Epithelial cell of esophagus (primary cell): ENCODE measurements around the gene CFAP20.

ENCODE experiments used
- DNase-seq: peaks from one replicate; pipeline ENCODE4 v3.0.0; 2010; ENCODE audit warnings: low read depth
- H3K4me3 ChIP-seq: 2 replicates; pipeline ENCODE4 v1.5.1; 2011; ENCODE audit warnings: mild to moderate bottlenecking, low read length, control low read depth
- TF ChIP-seq, protein P1 (sequence below): IDR thresholded peaks from 2 replicates; pipeline ENCODE4 v1.5.1; 2011; ENCODE audit warnings: low read depth, mild to moderate bottlenecking, low read length, control low read depth, inconsistent platforms; ENCODE audit not compliant: insufficient read depth; ENCODE audit errors: missing control alignments

CFAP20 gene

DNA sequence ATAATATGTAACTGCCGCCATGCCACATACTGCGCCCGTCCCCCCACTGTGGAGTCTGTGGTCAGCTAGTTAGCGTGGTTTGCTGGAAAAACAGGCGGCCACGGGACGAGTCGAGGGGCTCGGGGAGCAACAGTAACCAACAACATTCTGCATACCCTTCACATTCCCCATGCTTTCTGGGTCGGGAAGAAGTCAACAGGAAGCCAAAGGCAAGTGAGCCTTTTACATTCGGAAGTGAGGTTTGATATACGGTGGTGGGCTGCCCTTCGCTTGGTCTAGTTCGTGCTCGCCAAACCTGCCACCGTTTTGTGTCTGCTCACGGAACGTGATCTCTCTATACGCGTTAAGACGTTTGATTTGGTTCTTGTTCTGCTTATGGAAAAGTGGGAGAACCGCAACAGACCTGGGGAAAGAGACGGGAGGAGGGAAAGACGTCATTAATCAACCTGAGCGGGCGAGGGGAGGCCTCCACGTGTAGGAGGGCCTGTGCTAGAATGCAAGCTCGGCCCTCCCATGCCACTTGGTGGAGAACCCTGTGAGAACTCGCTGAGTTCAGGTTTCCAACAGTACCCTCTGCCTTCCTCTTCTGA, 28.9 kb upstream of the CFAP20 start:
- TF ChIP-seq, protein P1, sequence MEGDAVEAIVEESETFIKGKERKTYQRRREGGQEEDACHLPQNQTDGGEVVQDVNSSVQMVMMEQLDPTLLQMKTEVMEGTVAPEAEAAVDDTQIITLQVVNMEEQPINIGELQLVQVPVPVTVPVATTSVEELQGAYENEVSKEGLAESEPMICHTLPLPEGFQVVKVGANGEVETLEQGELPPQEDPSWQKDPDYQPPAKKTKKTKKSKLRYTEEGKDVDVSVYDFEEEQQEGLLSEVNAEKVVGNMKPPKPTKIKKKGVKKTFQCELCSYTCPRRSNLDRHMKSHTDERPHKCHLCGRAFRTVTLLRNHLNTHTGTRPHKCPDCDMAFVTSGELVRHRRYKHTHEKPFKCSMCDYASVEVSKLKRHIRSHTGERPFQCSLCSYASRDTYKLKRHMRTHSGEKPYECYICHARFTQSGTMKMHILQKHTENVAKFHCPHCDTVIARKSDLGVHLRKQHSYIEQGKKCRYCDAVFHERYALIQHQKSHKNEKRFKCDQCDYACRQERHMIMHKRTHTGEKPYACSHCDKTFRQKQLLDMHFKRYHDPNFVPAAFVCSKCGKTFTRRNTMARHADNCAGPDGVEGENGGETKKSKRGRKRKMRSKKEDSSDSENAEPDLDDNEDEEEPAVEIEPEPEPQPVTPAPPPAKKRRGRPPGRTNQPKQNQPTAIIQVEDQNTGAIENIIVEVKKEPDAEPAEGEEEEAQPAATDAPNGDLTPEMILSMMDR, result no peak
- H3K4me3 ChIP-seq, result no peak overlapping the region
- DNase-seq, result no peak

DNA sequence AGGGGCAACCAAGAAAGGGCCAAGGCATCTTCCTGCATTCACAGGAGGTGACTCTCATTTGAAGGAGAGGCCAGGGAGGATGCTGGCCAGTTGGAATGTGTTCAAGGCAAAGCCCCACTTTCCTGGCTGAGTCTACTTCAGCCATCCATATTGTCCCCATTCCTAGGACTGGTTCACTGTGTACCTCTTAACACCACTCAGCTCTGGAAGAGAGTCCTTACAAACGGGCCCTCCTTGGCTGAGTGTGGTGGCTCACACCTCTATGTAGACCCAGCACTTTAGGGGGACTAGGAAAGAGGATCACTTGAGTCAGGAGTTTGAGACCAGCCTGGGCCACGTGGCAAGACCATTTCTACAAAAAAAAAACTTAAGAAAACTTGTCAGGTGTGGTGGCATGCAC, 28.1 kb upstream of the CFAP20 start:
- TF ChIP-seq, protein P1, result no peak
- H3K4me3 ChIP-seq, result no peak overlapping the region
- no peak for DNase-seq

DNA sequence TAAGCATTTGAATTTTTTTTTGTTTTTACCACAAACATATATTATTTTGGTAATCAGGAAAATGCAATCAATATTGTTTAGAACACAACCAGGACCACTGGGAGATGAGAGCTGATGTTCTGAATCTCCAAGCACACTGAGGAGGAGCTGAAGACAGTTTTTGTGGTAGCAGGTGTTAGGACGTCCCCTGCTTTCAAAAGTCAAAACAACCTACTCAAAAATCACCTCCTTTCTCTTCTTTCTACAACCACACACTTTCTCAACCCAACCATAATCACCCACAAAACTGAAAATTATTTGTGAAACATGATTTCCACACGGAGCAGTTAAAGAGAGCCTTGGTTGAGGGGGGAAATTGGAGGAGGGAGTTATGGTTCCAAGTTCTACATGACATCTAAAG, 26.7 kb upstream of the CFAP20 start:
- TF ChIP-seq, protein P1, result no peak
- H3K4me3 ChIP-seq, result no peak overlapping the region
- no peak for DNase-seq

DNA sequence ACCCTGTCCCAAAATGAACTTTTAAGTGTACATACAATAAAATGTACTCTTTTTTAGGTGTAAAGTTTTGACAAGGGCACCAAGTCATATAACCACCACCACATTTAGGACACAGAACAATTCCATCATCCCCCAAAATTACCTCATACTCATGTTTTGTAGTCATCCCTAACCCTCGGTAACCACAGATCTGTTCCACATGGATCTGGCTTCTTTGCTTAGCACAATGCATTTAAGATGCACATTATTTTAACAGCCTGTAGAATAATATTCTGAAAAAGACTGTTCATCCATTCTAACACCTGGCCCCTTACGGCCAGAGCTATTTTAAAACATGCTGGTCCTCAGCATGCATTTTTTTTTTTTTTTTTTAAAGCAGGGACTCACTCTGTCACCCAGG, 25.2 kb upstream of the CFAP20 start:
- TF ChIP-seq, protein P1, result no peak
- DNase-seq, result no peak
- H3K4me3 ChIP-seq, result no peak overlapping the region

DNA sequence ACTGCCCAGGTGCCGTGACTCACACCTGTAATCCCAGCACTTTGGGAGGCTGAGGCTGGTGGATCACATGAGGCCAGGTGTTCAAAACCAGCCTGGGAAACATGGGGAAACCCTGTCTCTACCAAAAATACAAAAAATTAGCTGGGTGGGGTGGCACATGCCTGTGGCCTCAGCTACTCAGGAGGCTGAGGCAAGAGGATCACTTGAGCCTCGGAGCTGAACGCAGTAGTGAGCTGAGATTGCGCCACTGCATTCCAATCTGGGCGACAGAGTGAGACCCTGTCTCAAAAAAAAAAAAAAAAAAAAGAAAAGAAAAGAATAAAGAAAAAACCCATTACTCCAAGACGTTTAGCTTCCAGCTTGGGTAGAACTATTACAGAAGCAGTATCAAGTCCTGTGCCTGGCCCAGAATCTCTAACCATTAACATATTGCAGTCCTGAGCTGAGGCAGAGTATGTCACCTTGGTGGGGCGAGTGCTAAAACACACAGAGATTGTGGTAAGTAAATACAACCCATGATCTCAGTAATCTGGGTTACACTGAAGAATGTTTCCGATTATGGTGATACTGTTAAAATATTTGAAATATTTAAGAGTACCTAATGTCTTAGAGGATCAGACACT, 23.2 kb upstream of the CFAP20 start:
- TF ChIP-seq, protein P1, result no peak
- no peak overlapping the region for H3K4me3 ChIP-seq
- DNase-seq, result no peak

DNA sequence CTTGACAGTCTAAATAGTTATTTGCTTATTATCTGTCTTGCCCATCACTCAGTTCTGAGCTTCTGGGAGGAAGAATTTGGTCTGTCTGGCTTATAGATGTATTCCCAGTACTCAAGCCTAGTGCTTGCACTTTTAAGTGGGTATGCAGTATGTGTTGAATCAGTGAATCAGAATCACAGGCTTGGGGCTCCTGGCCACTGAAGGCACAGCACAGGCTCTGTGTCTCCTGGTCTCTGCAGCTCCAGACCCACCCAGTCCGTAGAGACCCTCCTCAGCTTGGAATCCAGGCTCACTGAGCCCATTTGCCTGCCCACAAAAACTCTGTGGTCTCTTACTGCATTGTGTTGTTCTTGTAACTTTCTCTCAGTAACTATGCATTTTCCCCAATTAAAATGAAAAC, 19.3 kb upstream of the CFAP20 start:
- TF ChIP-seq, protein P1, result no peak
- no peak overlapping the region for H3K4me3 ChIP-seq
- DNase-seq, result no peak

DNA sequence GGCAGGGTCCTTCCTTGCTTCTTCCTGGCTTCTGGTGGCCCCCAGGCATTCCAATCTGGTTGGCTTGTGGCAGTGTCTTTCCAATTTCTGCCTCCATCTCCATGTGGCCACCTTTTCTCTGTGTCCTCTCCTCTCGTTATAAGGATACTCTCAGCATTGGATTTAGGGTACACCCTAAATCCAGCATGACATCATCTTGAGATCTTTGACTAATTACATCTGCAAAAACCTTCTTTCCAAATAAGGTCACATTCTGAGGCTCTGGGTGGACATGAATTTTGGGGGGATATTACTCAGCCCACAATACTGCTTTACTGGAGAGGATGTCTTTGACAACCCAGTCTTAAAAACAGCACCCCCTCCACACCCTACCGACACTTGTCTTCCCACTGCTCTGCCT, 18.9 kb upstream of the CFAP20 start:
- H3K4me3 ChIP-seq, result no peak overlapping the region
- TF ChIP-seq, protein P1, result no peak
- DNase-seq, result no peak
